Central memory CD4-positive, alpha-beta T cell (primary cell): ENCODE measurements around the gene RPEL1.
"Not testable (repeated sequence)": the region's sequence is repeated elsewhere in the genome, so short reads cannot be mapped to it uniquely, and the experiment has no call there.

Experiments used
- DNase-seq: peaks from one replicate; pipeline ENCODE4 v3.0.0; 2022
- total RNA-seq, 3 experiments: gene quantifications; one replicate each; lab custom pipeline; 2026; lab: John Stamatoyannopoulos, UW

Gene RPEL1
- 0 to 0.14 (median 0.11) reads per million in 3 experiments for total RNA-seq

- not testable (repeated sequence) for DNase-seq
These were observed at the start of gene RPEL1 for GRCh38 chr10:103245587-103245986. RPEL1 (plus strand) TSS chr10:103245887; CDS start chr10:103245997, 110 bp downstream.

GRCh38 chr10:103196516-103196915 is 49.2 kb upstream of the RPEL1 start:
- DNase-seq: no peak

GRCh38 chr10:103197174-103197573 is 48.5 kb upstream of the RPEL1 start:
- no peak for DNase-seq

- DNase-seq: no peak
These were observed 47.8 kb upstream of the RPEL1 start for GRCh38 chr10:103197903-103198302.

GRCh38 chr10:103198648-103199047 is 47.0 kb upstream of the RPEL1 start:
- DNase-seq: no peak

GRCh38 chr10:103199488-103199887 is 46.2 kb upstream of the RPEL1 start:
- DNase-seq: no peak

- DNase-seq: no peak
These were observed 43.4 kb upstream of the RPEL1 start for GRCh38 chr10:103202319-103202718.

- no peak for DNase-seq
These were observed 42.2 kb upstream of the RPEL1 start for GRCh38 chr10:103203466-103203865.

- no peak for DNase-seq
These were observed 41.1 kb upstream of the RPEL1 start for GRCh38 chr10:103204353-103205255.

GRCh38 chr10:103205401-103205800 is 40.3 kb upstream of the RPEL1 start:
- not testable (repeated sequence) for DNase-seq

GRCh38 chr10:103206715-103207114 is 39.0 kb upstream of the RPEL1 start:
- not testable (repeated sequence) for DNase-seq

- DNase-seq: no peak
These were observed 38.5 kb upstream of the RPEL1 start for GRCh38 chr10:103207141-103207540.

- not testable (repeated sequence) for DNase-seq
These were observed 38.0 kb upstream of the RPEL1 start for GRCh38 chr10:103207643-103208042.

GRCh38 chr10:103210262-103210661 is 35.4 kb upstream of the RPEL1 start:
- DNase-seq: not testable (repeated sequence)

- DNase-seq: no peak
These were observed 30.1 kb upstream of the RPEL1 start for GRCh38 chr10:103215601-103216000.

GRCh38 chr10:103216362-103216761 is 29.3 kb upstream of the RPEL1 start:
- DNase-seq: not testable (repeated sequence)

GRCh38 chr10:103224133-103224532 is 21.6 kb upstream of the RPEL1 start:
- DNase-seq: no peak

- DNase-seq: not testable (repeated sequence)
These were observed 21.0 kb upstream of the RPEL1 start for GRCh38 chr10:103224721-103225120.

- DNase-seq: no peak
These were observed 19.7 kb upstream of the RPEL1 start for GRCh38 chr10:103225939-103226338.

GRCh38 chr10:103227416-103227815 is 18.3 kb upstream of the RPEL1 start:
- DNase-seq: no peak

GRCh38 chr10:103231047-103231551 is 14.6 kb upstream of the RPEL1 start:
- no peak for DNase-seq

GRCh38 chr10:103232131-103232673 is 13.5 kb upstream of the RPEL1 start:
- no peak for DNase-seq

GRCh38 chr10:103232772-103233488 is 12.8 kb upstream of the RPEL1 start:
- DNase-seq: no peak
